NB4 (cell line): Measurements from ENCODE around the gene FERD3L.

Experiments
- DNase-seq: peaks from one replicate; pipeline ENCODE4 v3.0.0; 2010; ENCODE audit warnings: low read depth
- H3K4me3 ChIP-seq: one replicate; pipeline ENCODE4 v1.5.1; 2011; ENCODE audit warnings: mild to moderate bottlenecking, low read depth, low read length, moderate library complexity
- MYC ChIP-seq: IDR thresholded peaks from 2 replicates; pipeline ENCODE4 v1.6.1; 2011; ENCODE audit warnings: low read depth, low read length
- POLR2A ChIP-seq: IDR thresholded peaks from 2 replicates; pipeline ENCODE4 v1.6.1; 2011; ENCODE audit warnings: mild to moderate bottlenecking; ENCODE audit not compliant: insufficient read length; ENCODE audit errors: extremely low read depth
- TF ChIP-seq, protein P1 (sequence below): IDR thresholded peaks from 2 replicates; pipeline ENCODE4 v1.6.1; 2011; ENCODE audit warnings: low read depth, low read length
- TF ChIP-seq, protein P2 (sequence below): IDR thresholded peaks from one replicate; pipeline ENCODE4 v1.5.1; 2012; ENCODE audit warnings: low read depth, low read length

Gene FERD3L

GRCh38 chr7:19161671-19162070 lies 16.4 kb upstream of the FERD3L start:
- TF ChIP-seq, protein P1, sequence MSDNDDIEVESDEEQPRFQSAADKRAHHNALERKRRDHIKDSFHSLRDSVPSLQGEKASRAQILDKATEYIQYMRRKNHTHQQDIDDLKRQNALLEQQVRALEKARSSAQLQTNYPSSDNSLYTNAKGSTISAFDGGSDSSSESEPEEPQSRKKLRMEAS = no peak
- no peak for DNase-seq
- no peak overlapping the region for H3K4me3 ChIP-seq

- peak; percentile 48 for DNase-seq
- TF ChIP-seq POLR2A (no peak), MYC (no peak)
- TF ChIP-seq, protein P1 = no peak
- TF ChIP-seq, protein P2, sequence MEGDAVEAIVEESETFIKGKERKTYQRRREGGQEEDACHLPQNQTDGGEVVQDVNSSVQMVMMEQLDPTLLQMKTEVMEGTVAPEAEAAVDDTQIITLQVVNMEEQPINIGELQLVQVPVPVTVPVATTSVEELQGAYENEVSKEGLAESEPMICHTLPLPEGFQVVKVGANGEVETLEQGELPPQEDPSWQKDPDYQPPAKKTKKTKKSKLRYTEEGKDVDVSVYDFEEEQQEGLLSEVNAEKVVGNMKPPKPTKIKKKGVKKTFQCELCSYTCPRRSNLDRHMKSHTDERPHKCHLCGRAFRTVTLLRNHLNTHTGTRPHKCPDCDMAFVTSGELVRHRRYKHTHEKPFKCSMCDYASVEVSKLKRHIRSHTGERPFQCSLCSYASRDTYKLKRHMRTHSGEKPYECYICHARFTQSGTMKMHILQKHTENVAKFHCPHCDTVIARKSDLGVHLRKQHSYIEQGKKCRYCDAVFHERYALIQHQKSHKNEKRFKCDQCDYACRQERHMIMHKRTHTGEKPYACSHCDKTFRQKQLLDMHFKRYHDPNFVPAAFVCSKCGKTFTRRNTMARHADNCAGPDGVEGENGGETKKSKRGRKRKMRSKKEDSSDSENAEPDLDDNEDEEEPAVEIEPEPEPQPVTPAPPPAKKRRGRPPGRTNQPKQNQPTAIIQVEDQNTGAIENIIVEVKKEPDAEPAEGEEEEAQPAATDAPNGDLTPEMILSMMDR = no peak
These were observed 1.5 kb upstream of the FERD3L start for GRCh38 chr7:19146699-19147098.

GRCh38 chr7:19145434-19146115 lies 354 bp upstream of the FERD3L start:
- DNase-seq = no peak
- H3K4me3 ChIP-seq = no peak overlapping the region
- TF ChIP-seq POLR2A (no peak), MYC (no peak)
- TF ChIP-seq, protein P2 = no peak
- TF ChIP-seq, protein P1 = no peak

More at GRCh38 chr7:19146699-19147098, 1.5 kb upstream of the FERD3L start:
- no peak overlapping the region for H3K4me3 ChIP-seq

GRCh38 chr7:19143881-19144574 lies 1.2 kb downstream of the FERD3L start:
- TF ChIP-seq POLR2A (no peak), MYC (no peak)
- TF ChIP-seq, protein P1 = no peak
- TF ChIP-seq, protein P2 = no peak
- no peak overlapping the region for H3K4me3 ChIP-seq
- no peak for DNase-seq

- no peak for DNase-seq
- no peak overlapping the region for H3K4me3 ChIP-seq
- TF ChIP-seq POLR2A (no peak), MYC (no peak)
- TF ChIP-seq, protein P2 = no peak
- TF ChIP-seq, protein P1 = no peak
These were observed 5.4 kb downstream of the FERD3L start for GRCh38 chr7:19139706-19140327.

DNA sequence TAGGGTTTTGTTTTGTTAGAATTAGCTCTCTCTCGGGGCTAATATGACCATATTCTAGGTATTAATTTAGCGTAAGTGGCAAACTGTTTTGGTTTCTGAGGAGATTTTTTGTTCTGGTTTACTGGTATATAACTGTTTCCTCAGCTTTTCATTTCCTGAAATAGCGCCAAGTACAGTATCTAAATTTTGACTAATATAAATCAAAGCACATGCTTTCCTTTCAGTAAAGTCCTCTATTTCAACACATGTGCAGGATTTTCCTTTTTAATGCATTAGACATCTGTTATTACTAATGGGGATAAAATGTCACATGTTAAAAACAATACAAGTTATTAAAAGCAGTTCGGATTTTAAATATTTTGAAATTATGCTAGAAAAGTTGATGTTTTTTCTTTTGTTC lies 11.3 kb downstream of the FERD3L start:
- DNase-seq = no peak
- TF ChIP-seq, protein P1 = no peak
- TF ChIP-seq POLR2A (no peak), MYC (no peak)
- TF ChIP-seq, protein P2 = no peak
- no peak overlapping the region for H3K4me3 ChIP-seq
